Urothelium cell line (cell line): Measurements from ENCODE around the gene FNIP1.
"Not testable (repeated sequence)": the region's sequence is repeated elsewhere in the genome, so short reads cannot be mapped to it uniquely, and the experiment has no call there.

Experiments
- DNase-seq: peaks from one replicate; pipeline ENCODE4 v3.0.0; 2011; ENCODE audit warnings: low spot score, mixed read lengths
- FAIRE-seq: peaks from 2 replicates; lab custom pipeline; 2011; peaks lifted over from hg19 to GRCh38; lab: Jason Lieb, UNC

FNIP1 gene

GRCh38 chr5:131787736-131788135, 9.1 kb downstream of the FNIP1 start:
- no peak for FAIRE-seq

GRCh38 chr5:131786900-131787692, 9.7 kb downstream of the FNIP1 start:
- FAIRE-seq (no peak), DNase-seq (no peak)

More at GRCh38 chr5:131787736-131788135, 9.1 kb downstream of the FNIP1 start:
- no peak for DNase-seq

GRCh38 chr5:131786036-131786435, 10.8 kb downstream of the FNIP1 start:
- DNase-seq (no peak), FAIRE-seq (no peak)

- no peak for FAIRE-seq
- DNase-seq: no peak
These were observed 12.9 kb downstream of the FNIP1 start for GRCh38 chr5:131783874-131784273.

GRCh38 chr5:131783357-131783756, 13.5 kb downstream of the FNIP1 start:
- FAIRE-seq (no peak), DNase-seq (no peak)

GRCh38 chr5:131782717-131783116, 14.1 kb downstream of the FNIP1 start:
- FAIRE-seq: no peak
- DNase-seq: no peak

GRCh38 chr5:131778141-131778540, 18.7 kb downstream of the FNIP1 start:
- FAIRE-seq, DNase-seq: not testable (repeated sequence)

- no peak for DNase-seq
- no peak for FAIRE-seq
These were observed 20.4 kb downstream of the FNIP1 start for GRCh38 chr5:131776450-131776849.

GRCh38 chr5:131774652-131775367, 22.0 kb downstream of the FNIP1 start:
- DNase-seq: no peak
- FAIRE-seq: no peak

- DNase-seq (no peak), FAIRE-seq (no peak)
These were observed 23.0 kb downstream of the FNIP1 start for GRCh38 chr5:131773805-131774204.

GRCh38 chr5:131771692-131772091, 25.1 kb downstream of the FNIP1 start:
- FAIRE-seq: no peak
- DNase-seq: no peak

- no peak for FAIRE-seq
- DNase-seq: no peak
These were observed 26.9 kb downstream of the FNIP1 start for GRCh38 chr5:131769961-131770360.

GRCh38 chr5:131769336-131769735, 27.5 kb downstream of the FNIP1 start:
- DNase-seq (no peak), FAIRE-seq (no peak)

- FAIRE-seq (no peak), DNase-seq (no peak)
These were observed 28.9 kb downstream of the FNIP1 start for GRCh38 chr5:131767891-131768290.

- no peak for FAIRE-seq
- no peak for DNase-seq
These were observed 30.1 kb downstream of the FNIP1 start for GRCh38 chr5:131766689-131767088.

- FAIRE-seq: no peak
These were observed 31.6 kb downstream of the FNIP1 start for GRCh38 chr5:131765261-131765660.

GRCh38 chr5:131763968-131764367, 32.8 kb downstream of the FNIP1 start:
- DNase-seq (no peak), FAIRE-seq (no peak)

More at GRCh38 chr5:131765261-131765660, 31.6 kb downstream of the FNIP1 start:
- no peak for DNase-seq

- no peak for DNase-seq
- no peak for FAIRE-seq
These were observed 36.0 kb downstream of the FNIP1 start for GRCh38 chr5:131760793-131761192.

- DNase-seq (no peak), FAIRE-seq (no peak)
These were observed 37.1 kb downstream of the FNIP1 start for GRCh38 chr5:131759704-131760103.

- FAIRE-seq: no peak
- no peak for DNase-seq
These were observed 38.3 kb downstream of the FNIP1 start for GRCh38 chr5:131758520-131758900.

GRCh38 chr5:131757830-131758519, 38.8 kb downstream of the FNIP1 start:
- FAIRE-seq: no peak
- no peak for DNase-seq

- DNase-seq (no peak), FAIRE-seq (no peak)
These were observed 39.9 kb downstream of the FNIP1 start for GRCh38 chr5:131756942-131757341.
